ENCODE measurements around the gene MACROD2.

- TF ChIP-seq POLR2A (IDR thresholded peaks at IDR 0.05) (no peak), POLR2AphosphoS5 (IDR thresholded peaks at IDR 0.05) (no peak)
- TF ChIP-seq, protein P1, sequence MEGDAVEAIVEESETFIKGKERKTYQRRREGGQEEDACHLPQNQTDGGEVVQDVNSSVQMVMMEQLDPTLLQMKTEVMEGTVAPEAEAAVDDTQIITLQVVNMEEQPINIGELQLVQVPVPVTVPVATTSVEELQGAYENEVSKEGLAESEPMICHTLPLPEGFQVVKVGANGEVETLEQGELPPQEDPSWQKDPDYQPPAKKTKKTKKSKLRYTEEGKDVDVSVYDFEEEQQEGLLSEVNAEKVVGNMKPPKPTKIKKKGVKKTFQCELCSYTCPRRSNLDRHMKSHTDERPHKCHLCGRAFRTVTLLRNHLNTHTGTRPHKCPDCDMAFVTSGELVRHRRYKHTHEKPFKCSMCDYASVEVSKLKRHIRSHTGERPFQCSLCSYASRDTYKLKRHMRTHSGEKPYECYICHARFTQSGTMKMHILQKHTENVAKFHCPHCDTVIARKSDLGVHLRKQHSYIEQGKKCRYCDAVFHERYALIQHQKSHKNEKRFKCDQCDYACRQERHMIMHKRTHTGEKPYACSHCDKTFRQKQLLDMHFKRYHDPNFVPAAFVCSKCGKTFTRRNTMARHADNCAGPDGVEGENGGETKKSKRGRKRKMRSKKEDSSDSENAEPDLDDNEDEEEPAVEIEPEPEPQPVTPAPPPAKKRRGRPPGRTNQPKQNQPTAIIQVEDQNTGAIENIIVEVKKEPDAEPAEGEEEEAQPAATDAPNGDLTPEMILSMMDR (IDR thresholded peaks at IDR 0.05): no peak
Observed at GRCh38 chr20:14385176-14385740, 389.9 kb downstream of the MACROD2 start.
